ENCODE data around the gene CPN1. TPM values are rescaled to one million over a fixed set of nuclear protein-coding genes. Genes with fewer than 3 reads are reported as not detected.
A peak's percentile ranks its signal among the peaks of the same experiment; 100 is the strongest.
"Not testable (repeated sequence)": the region's sequence is repeated elsewhere in the genome, so short reads cannot be mapped to it uniquely, and the experiment has no call there.

CPN1 gene
- total and polyA plus RNA-seq, 10 of the 15 experiments (the other 5 are each of a cell fraction or from before 2014, with no cell fraction given), result 0.03 to 0.10 TPM; not detected in 8

DNA sequence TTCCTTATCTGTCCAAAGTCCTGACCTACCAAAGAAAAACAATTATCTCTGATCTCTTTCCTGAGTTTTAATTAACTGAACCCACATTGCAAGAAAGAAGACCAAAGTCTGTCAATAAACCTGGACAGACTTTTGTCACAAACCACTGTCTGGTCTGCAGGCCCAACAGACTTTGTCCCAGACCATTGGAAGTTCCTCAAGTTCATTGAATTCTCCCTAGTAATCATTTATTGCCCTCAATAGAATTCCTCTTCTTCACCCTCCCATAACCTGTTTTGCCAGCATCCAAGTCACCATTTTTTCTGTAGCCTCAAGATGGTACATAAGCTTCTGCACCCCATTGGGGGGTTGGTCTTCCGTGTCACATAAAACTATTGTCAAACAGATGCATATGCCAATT, 68.0 kb downstream of the CPN1 start:
- WGBS (ENCODE audit: insufficient coverage, insufficient replicate concordance, low lambda C conversion rate, missing lambda C conversion rate), result 0% methylated on average over 1 of the region's 1 CpG
- CTCF ChIA-PET, result interaction anchor here (1.0 to 16.1 kb wide), 6 partner anchors 17 to 168 kb away, joined by 3 to 318 read pairs (median 4); no protein-coding TSS in a partner anchor
- intact Hi-C loops (cut with micrococcal nuclease; ENCODE audit: unreplicated experiment) (no loop called here), in situ Hi-C loops (cut with MboI) (no loop called here)
- Histone ChIP-seq H3K4me3 (no peak overlapping the region), H3K4me1 (ENCODE audit: control insufficient read depth, insufficient read depth, low read length) (peaks cover 30% of the 10 kb centered on the region), H3K9ac (ENCODE audit: control insufficient read depth, insufficient read depth, low read length) (peak overlapping the region; percentile 0; the same call in 1 of the 2 replicates), H3K27me3 (replicated peaks in 1 of 2; ENCODE audit: control insufficient read depth in 2 of 2, insufficient read depth in 2 of 2, low read length in 1 of 2) (no peaks in the 10 kb centered on the region), H3K4me2 (ENCODE audit: control insufficient read depth, insufficient read depth) (peak overlapping the region; percentile 1; the same call in 1 of the 2 replicates), H3K79me2 (ENCODE audit: control insufficient read depth, insufficient read depth, low read length) (peaks cover 12% of the 10 kb centered on the region), H2AFZ (ENCODE audit: control insufficient read depth, low read depth, low read length) (peak overlapping the region; percentile 29), H3K9me3 (replicated peaks; ENCODE audit: control insufficient read depth, insufficient read depth, low read length) (no peaks in the 10 kb centered on the region; the same call in 2 of the 3 replicates), H3K27ac (ENCODE audit: control insufficient read depth, insufficient read depth) (peak overlapping the region; percentile 91), H3K36me3 (ENCODE audit: control insufficient read depth in 2 of 2, insufficient read depth in 2 of 2, low read length in 1 of 2) (no peaks in the 10 kb centered on the region), H4K20me1 (ENCODE audit: control insufficient read depth, insufficient read depth) (no peaks in the 10 kb centered on the region)
- RAD21 ChIA-PET (ENCODE audit: unreplicated experiment), result interaction anchor here (1.0 to 4.5 kb wide), 7 partner anchors 8 to 168 kb away, joined by 4 to 34 read pairs (median 10); no protein-coding TSS in a partner anchor
- DNase-seq (ENCODE audit: low read depth, low spot score), result no peak
- POLR2A ChIA-PET, result interaction anchor here (1.0 to 1.5 kb wide), 4 partner anchors 21 to 38 kb away, joined by 3 to 7 read pairs (median 4); no protein-coding TSS in a partner anchor
- SMC1A ChIA-PET (ENCODE audit: uncharacterized antibody, unreplicated experiment), result interaction anchor here (0.8 to 26.2 kb wide), 8 partner anchors 7 to 166 kb away, joined by 3 to 531 read pairs (median 4); no protein-coding TSS in a partner anchor
- no peak for ATAC-seq
- TF ChIP-seq, protein P1, sequence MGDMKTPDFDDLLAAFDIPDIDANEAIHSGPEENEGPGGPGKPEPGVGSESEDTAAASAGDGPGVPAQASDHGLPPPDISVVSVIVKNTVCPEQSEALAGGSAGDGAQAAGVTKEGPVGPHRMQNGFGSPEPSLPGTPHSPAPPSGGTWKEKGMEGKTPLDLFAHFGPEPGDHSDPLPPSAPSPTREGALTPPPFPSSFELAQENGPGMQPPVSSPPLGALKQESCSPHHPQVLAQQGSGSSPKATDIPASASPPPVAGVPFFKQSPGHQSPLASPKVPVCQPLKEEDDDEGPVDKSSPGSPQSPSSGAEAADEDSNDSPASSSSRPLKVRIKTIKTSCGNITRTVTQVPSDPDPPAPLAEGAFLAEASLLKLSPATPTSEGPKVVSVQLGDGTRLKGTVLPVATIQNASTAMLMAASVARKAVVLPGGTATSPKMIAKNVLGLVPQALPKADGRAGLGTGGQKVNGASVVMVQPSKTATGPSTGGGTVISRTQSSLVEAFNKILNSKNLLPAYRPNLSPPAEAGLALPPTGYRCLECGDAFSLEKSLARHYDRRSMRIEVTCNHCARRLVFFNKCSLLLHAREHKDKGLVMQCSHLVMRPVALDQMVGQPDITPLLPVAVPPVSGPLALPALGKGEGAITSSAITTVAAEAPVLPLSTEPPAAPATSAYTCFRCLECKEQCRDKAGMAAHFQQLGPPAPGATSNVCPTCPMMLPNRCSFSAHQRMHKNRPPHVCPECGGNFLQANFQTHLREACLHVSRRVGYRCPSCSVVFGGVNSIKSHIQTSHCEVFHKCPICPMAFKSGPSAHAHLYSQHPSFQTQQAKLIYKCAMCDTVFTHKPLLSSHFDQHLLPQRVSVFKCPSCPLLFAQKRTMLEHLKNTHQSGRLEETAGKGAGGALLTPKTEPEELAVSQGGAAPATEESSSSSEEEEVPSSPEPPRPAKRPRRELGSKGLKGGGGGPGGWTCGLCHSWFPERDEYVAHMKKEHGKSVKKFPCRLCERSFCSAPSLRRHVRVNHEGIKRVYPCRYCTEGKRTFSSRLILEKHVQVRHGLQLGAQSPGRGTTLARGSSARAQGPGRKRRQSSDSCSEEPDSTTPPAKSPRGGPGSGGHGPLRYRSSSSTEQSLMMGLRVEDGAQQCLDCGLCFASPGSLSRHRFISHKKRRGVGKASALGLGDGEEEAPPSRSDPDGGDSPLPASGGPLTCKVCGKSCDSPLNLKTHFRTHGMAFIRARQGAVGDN (IDR thresholded peaks at IDR 0.05), result peak; percentile 14
- TF ChIP-seq IRF4 (IDR thresholded peaks at IDR 0.05; ENCODE audit: low read depth, low read length), result no peak
- no TSS peak for BruUV-seq (replicated peaks)
- FAIRE-seq, result no peak

DNA sequence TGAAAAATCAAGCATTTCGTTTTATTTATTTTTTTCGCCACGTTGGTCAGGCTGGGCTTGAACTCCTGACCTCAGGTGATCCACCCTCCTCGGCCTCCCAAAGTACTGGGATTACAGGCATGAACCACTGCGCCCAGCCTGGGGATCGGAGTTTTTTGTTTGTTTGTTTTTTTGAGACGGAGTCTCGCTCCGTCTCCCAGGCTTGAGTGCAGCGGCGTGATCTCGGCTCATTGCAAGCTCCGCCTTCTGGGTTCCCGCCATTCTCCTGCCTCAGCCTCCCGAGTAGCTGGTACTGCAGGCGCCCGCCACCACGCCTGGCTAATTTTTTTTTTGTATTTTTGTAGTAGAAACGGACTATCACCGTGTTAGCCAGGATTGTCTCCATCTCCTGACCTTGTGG, 69.8 kb downstream of the CPN1 start:
- CTCF ChIA-PET, result interaction anchor here (0.6 to 16.1 kb wide), 8 partner anchors 9 to 166 kb away, joined by 3 to 318 read pairs (median 7); no protein-coding TSS in a partner anchor
- RAD21 ChIA-PET (ENCODE audit: unreplicated experiment), result interaction anchor here (0.8 to 11.0 kb wide), 4 partner anchors 29 to 166 kb away, joined by 3 to 255 read pairs (median 30); no protein-coding TSS in a partner anchor
- POLR2A ChIA-PET, result interaction anchor here (1.0 to 10.9 kb wide), 3 partner anchors 11 to 36 kb away, joined by 3 to 124 read pairs (median 4); no protein-coding TSS in a partner anchor
- SMC1A ChIA-PET (ENCODE audit: uncharacterized antibody, unreplicated experiment), result interaction anchor here (0.6 to 26.2 kb wide), 4 partner anchors 26 to 167 kb away, joined by 4 to 531 read pairs (median 6); no protein-coding TSS in a partner anchor
- H4K20me1 ChIP-seq (ENCODE audit: control insufficient read depth, insufficient read depth); ATAC-seq; BruUV-seq (replicated peaks); H3K36me3 ChIP-seq (ENCODE audit: control insufficient read depth in 2 of 2, insufficient read depth in 2 of 2, low read length in 1 of 2); in situ Hi-C loops (cut with MboI); H2AFZ ChIP-seq (ENCODE audit: control insufficient read depth, low read depth, low read length); H3K9ac ChIP-seq (ENCODE audit: control insufficient read depth, insufficient read depth, low read length); H3K9me3 ChIP-seq (replicated peaks; ENCODE audit: control insufficient read depth, insufficient read depth, low read length); H3K27me3 ChIP-seq (replicated peaks in 1 of 2; ENCODE audit: control insufficient read depth in 2 of 2, insufficient read depth in 2 of 2, low read length in 1 of 2); H3K4me3 ChIP-seq; DNase-seq (ENCODE audit: low read depth, low spot score); H3K27ac ChIP-seq (ENCODE audit: control insufficient read depth, insufficient read depth); FAIRE-seq; H3K4me2 ChIP-seq (ENCODE audit: control insufficient read depth, insufficient read depth); intact Hi-C loops (cut with micrococcal nuclease; ENCODE audit: unreplicated experiment): not testable (repeated sequence)
- Histone ChIP-seq H3K4me1 (ENCODE audit: control insufficient read depth, insufficient read depth, low read length) (peaks cover 30% of the 10 kb centered on the region), H3K79me2 (ENCODE audit: control insufficient read depth, insufficient read depth, low read length) (peaks cover 29% of the 10 kb centered on the region)
- 93% methylated on average over 20 of the region's 20 CpGs for WGBS (ENCODE audit: insufficient coverage, insufficient replicate concordance, low lambda C conversion rate, missing lambda C conversion rate)

Measured in GM12878 (cell line).